HG03039 (cell line): Measurements from ENCODE around the gene USP11.

Experiments used
- ATAC-seq: cut with Tn5 transposase; IDR thresholded peaks from one replicate; pipeline ENCODE4 v1.9.1; 2021; ENCODE audit warnings: mild to moderate bottlenecking, moderate library complexity; ENCODE audit not compliant: unreplicated experiment

The USP11 gene

GRCh38 chrX:47202877-47203276 lies 29.9 kb upstream of the USP11 start:
- no peak for ATAC-seq

- no peak for ATAC-seq
Observed at GRCh38 chrX:47204970-47205369, 27.8 kb upstream of the USP11 start.

DNA sequence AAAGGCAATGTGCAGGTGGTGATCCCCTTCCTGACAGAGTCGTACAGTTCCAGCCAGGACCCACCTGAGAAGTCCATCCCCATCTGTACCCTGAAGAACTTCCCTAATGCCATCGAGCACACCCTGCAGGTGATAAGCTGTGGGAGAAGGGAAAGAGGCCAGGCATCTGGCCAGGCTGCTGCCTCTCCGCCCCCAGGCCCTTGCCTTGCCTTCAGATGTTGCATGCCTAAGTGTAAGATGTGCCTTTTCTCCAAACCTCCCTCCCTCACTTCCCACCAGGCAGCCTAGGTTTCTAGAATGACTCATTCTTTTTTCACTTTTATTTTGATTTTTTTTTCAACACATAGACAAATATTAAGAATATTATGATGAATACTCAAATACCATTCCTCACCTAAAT lies 26.5 kb upstream of the USP11 start:
- ATAC-seq = no peak

- ATAC-seq = no peak
Observed at GRCh38 chrX:47208108-47208507, 24.7 kb upstream of the USP11 start.

DNA sequence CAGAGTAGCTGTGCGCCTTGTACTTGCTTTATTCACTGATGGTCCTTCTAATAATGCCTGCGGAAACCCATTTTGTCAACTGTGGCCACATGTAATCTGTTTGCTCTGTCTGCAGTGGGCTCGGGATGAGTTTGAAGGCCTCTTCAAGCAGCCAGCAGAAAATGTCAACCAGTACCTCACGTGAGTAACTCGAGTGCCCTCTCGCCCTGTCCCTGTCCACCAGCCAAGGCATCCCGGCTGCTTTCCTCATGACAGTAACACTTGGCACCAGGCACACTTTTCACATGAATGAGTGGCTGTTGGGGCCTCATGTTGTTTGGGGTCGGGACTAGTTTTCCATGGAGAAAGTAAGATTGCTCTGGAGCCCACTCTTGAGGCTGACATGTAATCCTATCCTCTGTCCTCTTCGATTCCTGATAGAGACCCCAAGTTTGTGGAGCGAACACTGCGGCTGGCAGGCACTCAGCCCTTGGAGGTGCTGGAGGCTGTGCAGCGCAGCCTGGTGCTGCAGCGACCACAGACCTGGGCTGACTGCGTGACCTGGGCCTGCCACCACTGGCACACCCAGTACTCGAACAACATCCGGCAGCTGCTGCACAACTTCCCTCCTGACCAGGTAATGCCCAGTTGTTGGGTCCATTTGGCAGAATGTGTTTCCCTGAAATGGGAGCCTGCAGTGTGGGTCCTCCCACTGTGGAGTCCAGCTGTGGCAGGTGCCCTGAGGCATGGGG lies 23.1 kb upstream of the USP11 start:
- no peak for ATAC-seq

DNA sequence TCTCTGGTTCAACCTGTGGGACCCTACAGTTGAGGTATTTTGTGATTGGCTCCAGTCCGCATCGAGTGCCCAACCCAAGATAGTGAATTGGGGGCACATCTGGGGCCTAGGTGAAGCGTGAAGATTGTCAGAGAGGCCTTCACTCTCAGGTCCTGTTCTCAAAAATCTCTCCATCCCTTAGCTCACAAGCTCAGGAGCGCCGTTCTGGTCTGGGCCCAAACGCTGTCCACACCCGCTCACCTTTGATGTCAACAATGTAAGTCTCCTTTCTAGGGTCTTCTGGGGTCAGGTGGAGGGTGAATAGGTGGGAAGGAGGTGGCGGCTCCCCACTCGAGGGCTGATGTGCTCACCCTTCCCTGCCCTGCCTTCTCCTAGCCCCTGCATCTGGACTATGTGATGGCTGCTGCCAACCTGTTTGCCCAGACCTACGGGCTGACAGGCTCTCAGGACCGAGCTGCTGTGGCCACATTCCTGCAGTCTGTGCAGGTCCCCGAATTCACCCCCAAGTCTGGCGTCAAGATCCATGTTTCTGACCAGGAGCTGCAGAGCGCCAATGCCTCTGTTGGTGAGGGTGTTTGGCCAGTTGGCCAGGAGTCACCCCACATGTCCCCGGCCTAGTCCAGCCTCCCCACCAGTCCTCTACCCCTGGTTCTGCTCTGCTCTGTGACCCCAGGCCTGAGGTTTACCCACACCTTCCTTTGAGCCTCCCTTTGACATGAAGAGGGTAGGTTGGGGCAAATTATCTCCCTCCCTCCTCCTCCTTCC lies 22.0 kb upstream of the USP11 start:
- ATAC-seq = no peak

DNA sequence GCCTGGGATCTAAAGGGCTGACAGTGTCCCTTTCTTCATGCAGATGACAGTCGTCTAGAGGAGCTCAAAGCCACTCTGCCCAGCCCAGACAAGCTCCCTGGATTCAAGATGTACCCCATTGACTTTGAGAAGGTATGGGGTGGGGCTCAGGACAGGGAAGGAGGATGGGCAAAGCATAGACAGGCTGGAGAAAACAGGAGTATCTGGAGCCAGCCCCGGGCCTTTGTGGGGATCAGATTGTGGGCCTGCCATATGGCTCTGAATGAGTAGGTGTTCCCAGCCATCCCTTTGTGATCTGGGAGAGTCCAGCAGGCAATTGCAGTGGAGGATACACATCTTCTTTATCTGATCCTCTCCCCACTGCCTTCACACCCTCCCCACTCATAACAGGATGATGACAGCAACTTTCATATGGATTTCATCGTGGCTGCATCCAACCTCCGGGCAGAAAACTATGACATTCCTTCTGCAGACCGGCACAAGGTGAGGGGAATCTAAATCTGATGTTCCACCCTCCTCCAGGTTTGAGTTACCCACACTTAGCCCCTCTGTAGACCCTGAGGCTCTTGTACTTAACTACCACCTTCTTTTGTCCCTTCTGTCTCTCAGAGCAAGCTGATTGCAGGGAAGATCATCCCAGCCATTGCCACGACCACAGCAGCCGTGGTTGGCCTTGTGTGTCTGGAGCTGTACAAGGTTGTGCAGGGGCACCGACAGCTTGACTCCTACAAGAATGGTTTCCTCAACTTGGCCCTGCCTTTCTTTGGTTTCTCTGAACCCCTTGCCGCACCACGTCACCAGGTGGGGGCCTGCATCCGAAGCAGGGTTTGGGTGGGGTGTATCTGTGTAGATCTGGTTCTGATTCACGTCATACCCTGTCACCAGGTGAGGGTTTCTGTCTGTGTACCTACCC lies 20.2 kb upstream of the USP11 start:
- ATAC-seq = no peak

- ATAC-seq = no peak
Observed at GRCh38 chrX:47214435-47215077, 18.3 kb upstream of the USP11 start.

DNA sequence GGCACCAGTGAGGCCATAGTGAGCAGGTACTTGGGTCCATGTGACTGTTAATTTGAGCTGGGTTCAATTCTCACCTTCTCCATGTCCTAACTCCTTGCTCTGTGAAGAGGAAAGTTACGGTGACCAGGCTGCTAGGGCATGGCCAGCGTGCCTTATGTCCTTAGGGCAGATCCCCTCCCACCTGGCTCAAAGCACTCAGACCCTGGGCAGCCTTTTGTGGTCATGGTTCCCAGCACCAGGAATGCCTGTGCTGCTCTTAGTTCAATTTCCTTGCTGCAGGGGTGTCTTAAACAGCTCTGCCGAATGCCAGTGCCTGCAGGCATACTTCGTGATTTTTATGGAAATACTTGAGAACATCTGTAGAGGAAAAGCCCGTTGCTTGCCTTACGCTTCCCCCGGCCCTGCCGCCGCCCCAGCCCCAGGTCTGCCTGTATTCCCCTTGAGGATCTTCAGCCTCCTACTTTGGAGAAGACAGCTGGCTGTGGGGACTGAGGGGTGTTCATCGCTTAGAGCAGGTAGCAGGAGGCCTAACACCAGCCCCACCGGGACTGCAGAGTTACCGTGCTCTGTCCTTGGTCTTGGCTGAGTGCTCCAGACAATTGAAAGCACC lies 17.4 kb upstream of the USP11 start:
- ATAC-seq = no peak

GRCh38 chrX:47216393-47216925 lies 16.4 kb upstream of the USP11 start:
- ATAC-seq = no peak

DNA sequence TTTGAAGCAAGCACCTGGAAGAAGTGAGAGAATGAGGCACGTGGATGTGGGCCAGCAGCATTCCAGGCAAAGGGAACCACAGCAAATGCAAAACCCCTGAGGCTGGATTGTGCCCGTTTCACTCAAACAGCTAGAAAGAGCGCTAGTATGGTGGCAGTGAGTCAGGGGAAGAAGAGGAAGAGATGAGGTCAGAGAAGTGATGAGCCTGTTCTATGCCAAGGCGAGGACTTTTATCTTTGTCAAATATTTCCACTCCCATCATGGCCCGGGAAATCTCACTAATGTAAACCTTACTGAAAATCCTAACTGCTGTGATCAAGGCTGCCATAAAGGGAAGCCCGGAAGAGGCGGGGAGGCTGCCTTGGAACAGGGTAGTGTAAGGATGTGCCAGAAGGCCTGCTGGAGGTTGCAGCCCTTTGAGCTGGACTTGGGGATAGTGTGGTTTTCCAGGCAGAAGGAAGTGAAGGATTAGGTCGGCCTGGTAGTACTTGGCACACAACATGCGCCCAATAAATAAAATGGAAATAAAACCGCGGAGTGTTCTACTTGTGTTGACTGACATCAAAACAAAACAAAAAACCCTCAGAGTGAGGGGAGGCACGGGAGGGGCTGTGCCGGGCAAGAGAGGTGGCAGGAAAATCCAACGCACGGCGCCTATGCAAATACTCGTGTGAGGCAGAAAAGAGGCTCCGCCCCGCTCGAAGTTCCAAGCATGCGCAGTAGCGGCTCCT lies 15.5 kb upstream of the USP11 start:
- no peak for ATAC-seq

GRCh38 chrX:47217852-47218279 lies 14.9 kb upstream of the USP11 start:
- ATAC-seq = peak; percentile 85

DNA sequence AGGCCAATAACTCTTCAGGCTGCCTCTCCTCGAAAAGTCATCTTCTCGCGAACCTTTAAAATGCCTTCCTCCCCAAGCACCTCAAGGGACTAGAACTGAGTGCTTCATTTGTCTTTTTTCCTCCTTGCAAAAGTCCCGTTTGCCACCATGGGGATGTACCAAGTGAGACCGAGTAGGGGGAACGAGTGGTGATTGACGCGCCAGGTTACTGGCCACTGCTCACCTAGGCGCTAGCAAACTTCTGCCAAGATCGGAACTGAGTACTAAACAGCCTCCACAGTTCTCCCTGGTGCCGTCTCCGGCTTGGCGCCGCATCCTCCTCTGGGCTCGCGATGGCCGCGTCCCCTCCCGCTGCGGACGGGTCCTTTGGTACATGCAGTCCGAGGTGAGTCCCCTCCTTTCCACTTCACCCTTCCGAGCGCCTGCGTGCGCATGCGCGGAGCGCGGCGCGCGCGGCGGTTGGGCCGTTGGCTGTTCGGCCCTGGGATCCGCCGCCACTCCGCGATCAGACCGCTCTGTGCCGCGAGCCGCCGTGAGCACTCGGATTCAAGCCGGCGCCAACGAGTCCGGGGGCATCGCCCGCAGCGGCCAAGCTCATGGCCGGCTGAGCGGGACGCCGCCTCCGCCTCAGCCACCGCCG lies 14.4 kb upstream of the USP11 start, which contains the start of gene CDK16:
Gene CDK16 (plus strand): TSS at position 402 of the 640 bp plus-strand sequence. CDS start 4,877 bp downstream, outside the sequence.
- ATAC-seq = peak; percentile 23

DNA sequence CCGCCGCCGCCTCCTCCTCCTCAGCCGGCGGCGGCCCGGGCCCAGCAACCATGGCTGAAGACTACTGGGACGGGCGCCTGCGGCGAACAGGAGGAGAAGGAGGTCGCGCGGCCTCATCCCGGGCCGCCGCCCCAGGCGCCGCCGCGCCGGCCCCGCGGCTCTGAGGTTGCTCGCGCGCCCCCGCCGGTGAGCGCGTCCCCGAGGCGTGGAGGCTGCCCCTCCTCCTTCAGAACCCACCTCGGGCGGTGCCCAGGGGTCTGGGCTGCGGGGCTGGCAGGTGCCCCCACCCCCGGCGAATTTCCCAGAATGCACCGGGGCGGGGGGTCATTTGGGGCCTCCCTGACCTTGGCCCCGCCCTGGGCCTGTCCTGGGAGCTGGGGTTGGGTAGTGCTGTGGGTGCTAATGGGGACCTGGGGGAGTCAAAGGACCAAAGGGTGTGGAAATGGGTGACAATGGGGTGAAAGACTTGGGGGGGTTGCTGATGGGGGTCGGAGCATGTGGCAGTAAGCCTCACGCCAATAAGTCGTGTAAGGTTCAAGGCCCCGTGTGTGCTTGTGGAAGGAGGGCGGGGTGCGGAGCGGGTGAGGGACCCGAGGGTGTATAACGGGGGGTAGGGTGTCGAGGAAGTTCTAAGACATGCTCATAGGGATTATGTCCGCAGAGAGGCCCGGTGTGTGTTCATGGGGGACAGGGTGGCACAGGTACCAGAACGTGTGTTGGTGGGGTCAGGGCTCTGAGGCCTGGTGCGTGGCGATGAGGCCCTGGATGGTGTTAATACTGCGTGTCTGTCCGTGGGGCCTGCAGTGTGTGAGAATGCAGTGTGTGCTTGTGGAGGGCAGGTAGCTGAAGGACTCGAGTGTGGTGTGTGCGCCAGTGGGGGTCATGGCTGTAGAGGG lies 13.6 kb upstream of the USP11 start:
- no peak for ATAC-seq

GRCh38 chrX:47221756-47222155 lies 11.1 kb upstream of the USP11 start:
- no peak for ATAC-seq

- no peak for ATAC-seq
Observed at GRCh38 chrX:47222751-47223350, 10.0 kb upstream of the USP11 start.

GRCh38 chrX:47223476-47224250 lies 9.1 kb upstream of the USP11 start:
- no peak for ATAC-seq
